ENCODE measurements around the gene TBC1D12. TPM values are rescaled to one million over a fixed set of nuclear protein-coding genes. Genes with fewer than 3 reads are reported as not detected.
A peak's percentile ranks its signal among the peaks of the same experiment; 100 is the strongest.

TBC1D12 gene
- total RNA-seq, 6 experiments from 2014 or later: 4.9 to 7.1 (median 5.4) TPM

DNA sequence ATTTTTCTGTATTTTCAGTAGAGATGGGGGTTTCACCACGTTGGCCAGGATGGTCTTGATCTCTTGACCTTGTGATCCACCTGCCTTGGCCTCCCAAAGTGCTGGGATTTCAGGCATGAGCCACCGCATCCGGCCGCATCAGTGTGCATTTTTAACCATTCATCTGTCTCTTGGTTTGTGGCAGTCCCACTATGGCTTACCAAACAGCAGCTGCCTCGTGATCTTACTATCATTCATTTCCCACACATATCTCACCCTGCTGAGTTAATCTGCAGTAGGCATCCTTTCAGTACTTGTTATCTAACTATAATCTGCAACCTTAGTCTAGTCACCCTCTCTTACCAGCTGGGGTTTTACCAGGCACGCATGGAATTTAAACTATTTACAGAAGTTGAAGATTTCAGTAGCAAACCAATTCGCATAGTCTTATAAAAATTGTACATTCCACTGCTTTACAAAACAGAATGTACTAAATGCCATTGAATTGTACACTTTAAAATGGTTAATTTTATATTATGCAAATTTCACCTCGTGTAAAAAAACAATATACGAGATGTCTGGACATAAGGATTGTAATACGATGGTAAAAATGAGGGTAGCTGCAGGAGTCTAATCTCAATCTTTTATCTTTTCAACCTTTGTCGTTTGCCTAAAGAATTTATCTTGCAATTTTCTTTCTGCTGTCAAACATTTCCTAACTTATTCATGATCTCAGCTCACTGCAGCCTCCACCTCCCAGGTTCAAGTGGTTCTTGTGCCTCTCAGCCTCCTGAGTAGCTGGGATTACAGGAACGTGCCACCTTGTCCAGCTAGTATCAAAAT is 4.6 kb upstream of the TBC1D12 start:
- no peaks in the 10 kb centered on the region for H3K9me3 Mint-ChIP-seq
- no peaks in the 10 kb centered on the region; the same call in 1 of the 2 replicates for H3K36me3 Mint-ChIP-seq (ENCODE audit: low read depth)
- peak overlapping the region; percentile 64 for H3K4me3 Mint-ChIP-seq
- peaks cover 21% of the 10 kb centered on the region for H3K4me1 Mint-ChIP-seq (ENCODE audit: low read depth)
- TF ChIP-seq, protein P1, sequence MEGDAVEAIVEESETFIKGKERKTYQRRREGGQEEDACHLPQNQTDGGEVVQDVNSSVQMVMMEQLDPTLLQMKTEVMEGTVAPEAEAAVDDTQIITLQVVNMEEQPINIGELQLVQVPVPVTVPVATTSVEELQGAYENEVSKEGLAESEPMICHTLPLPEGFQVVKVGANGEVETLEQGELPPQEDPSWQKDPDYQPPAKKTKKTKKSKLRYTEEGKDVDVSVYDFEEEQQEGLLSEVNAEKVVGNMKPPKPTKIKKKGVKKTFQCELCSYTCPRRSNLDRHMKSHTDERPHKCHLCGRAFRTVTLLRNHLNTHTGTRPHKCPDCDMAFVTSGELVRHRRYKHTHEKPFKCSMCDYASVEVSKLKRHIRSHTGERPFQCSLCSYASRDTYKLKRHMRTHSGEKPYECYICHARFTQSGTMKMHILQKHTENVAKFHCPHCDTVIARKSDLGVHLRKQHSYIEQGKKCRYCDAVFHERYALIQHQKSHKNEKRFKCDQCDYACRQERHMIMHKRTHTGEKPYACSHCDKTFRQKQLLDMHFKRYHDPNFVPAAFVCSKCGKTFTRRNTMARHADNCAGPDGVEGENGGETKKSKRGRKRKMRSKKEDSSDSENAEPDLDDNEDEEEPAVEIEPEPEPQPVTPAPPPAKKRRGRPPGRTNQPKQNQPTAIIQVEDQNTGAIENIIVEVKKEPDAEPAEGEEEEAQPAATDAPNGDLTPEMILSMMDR (IDR thresholded peaks at IDR 0.05): no peak
- H3K27me3 Mint-ChIP-seq (ENCODE audit: insufficient read depth): peaks cover 3% of the 10 kb centered on the region
- H3K27ac Mint-ChIP-seq: peak overlapping the region; percentile 55
- DNase-seq: peak; percentile 62

DNA sequence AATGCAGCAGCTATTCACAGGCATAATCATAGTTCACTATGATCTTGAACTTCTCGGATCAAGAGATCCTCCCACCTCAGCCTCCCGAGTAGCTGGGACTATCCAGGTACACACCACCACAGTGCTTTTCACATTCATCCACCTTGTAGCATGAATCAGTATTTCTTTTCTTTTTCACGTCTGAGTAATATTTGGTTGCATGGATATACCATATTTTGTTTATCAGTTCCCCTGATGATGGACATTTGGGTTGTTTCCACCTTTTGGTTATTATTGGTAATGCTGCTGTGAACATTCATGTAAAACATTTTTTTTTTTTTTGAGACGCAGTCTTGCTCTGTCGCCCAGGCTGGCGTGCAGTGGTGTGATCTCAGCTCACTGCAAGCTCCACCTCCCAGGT is 3.6 kb upstream of the TBC1D12 start:
- Mint-ChIP-seq H3K27me3 (ENCODE audit: insufficient read depth) (peaks cover 3% of the 10 kb centered on the region), H3K36me3 (ENCODE audit: low read depth) (no peaks in the 10 kb centered on the region; the same call in 1 of the 2 replicates), H3K4me3 (no peak overlapping the region), H3K27ac (no peak overlapping the region), H3K9me3 (no peaks in the 10 kb centered on the region), H3K4me1 (ENCODE audit: low read depth) (peaks cover 21% of the 10 kb centered on the region)
- no peak for DNase-seq
- TF ChIP-seq, protein P1 (IDR thresholded peaks at IDR 0.05): no peak; the same call in 1 of the 2 replicates

DNA sequence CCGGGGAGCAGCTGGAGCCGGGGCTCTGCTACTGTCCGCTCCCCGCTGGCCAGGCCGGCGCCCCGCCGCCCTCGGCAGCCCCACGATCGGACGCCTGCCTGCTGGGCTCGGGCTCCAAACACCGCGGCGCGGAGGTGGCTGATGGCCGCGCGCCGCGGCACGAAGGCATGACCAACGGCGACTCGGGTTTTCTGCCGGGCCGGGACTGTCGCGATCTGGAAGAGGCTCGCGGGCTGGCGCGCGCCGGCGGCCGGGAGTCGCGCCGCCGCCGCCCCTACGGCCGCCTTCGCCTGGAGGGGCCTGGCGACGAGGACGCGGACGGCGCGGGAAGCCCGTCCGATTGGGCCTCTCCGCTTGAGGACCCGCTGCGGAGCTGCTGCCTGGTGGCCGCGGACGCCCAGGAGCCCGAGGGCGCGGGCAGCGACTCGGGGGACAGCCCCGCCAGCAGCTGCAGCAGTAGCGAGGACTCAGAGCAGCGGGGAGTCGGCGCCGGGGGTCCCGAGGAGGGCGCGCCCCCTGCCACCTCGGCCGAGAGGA is 570 bp downstream of the TBC1D12 start:
- Mint-ChIP-seq H3K36me3 (ENCODE audit: low read depth) (no peaks in the 10 kb centered on the region; the same call in 1 of the 2 replicates), H3K27me3 (ENCODE audit: insufficient read depth) (no peaks in the 10 kb centered on the region), H3K27ac (no peak overlapping the region), H3K4me1 (ENCODE audit: low read depth) (peaks cover 36% of the 10 kb centered on the region), H3K4me3 (peak overlapping the region; percentile 98), H3K9me3 (no peaks in the 10 kb centered on the region)
- no peak for DNase-seq
- TF ChIP-seq, protein P1 (IDR thresholded peaks at IDR 0.05): no peak

DNA sequence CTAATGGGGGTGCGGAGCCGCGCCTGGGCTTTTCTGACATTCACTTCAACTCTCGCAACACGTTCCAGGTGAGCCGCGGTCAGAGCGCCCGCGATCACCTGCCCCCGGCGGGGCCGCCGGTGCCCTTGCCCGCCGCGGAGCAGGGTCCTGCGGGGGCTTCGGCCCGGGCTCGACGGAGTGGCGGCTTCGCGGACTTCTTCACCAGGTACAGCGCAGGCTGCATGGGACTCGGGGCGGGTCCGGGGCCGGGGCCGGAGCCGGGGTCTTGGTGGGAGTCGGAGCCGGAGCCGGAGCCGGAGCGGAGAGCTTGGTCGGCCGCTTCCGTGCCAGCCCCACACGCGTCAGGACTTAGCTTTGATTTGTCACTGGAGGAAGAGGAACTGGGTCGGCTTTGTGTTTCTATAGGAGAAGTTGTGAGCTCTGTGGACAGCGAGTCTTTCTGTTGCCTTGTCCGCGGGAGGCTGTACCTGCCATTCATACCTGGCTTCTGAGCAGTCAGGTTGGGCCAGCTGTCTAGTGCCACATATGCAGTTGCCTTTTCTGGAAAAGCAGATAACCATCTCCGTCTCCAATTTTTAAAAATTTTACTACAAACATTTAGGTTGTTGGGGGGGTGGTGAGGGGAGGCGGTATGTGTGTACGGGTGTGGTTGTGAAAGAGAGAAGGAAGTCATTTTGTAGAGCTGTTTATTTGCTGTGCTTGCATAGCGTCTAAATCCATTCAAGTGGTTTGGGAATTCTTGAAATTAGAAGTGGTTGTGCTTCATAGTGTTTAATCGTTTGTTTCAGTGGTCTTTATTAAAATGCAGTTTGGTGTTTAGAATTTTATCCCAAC is 1.3 kb downstream of the TBC1D12 start:
- Mint-ChIP-seq H3K4me1 (ENCODE audit: low read depth) (peaks cover 33% of the 10 kb centered on the region), H3K9me3 (no peaks in the 10 kb centered on the region), H3K4me3 (peak overlapping the region; percentile 98), H3K27me3 (ENCODE audit: insufficient read depth) (no peaks in the 10 kb centered on the region), H3K27ac (peak overlapping the region; percentile 89), H3K36me3 (ENCODE audit: low read depth) (no peaks in the 10 kb centered on the region; the same call in 1 of the 2 replicates)
- TF ChIP-seq, protein P1 (IDR thresholded peaks at IDR 0.05): no peak
- DNase-seq: peak; percentile 71

DNA sequence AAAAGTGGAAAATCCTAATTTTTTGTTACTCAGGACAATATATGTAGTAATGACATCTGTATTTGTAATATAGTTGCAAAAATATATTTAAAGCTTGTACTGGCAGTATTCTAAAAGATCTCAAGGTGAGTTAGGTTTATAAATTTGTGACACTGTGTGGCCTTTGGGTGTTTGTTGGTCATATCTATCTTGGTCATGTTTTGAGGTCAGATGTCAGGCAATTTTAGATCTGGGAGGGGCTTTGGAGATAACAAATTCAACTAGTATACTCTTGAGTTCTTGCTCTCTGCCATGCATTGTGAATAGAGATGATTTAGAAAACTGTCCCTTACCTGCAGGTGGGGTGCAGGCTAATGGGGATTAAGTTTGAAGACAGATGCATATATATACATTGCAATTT is 3.1 kb downstream of the TBC1D12 start:
- H3K4me1 Mint-ChIP-seq (ENCODE audit: low read depth): peaks cover 37% of the 10 kb centered on the region
- H3K4me3 Mint-ChIP-seq: 0 out of 2 replicates have a peak overlapping the region, but pooled peaks have one; percentile 0
- H3K27ac Mint-ChIP-seq: no peak overlapping the region

More for the DNA sequence above, 3.1 kb downstream of the TBC1D12 start:
- no peaks in the 10 kb centered on the region for H3K27me3 Mint-ChIP-seq (ENCODE audit: insufficient read depth)
- DNase-seq: no peak
- no peaks in the 10 kb centered on the region for H3K9me3 Mint-ChIP-seq
- TF ChIP-seq, protein P1 (IDR thresholded peaks at IDR 0.05): no peak
- no peaks in the 10 kb centered on the region; the same call in 1 of the 2 replicates for H3K36me3 Mint-ChIP-seq (ENCODE audit: low read depth)
